Hepatocyte (in vitro differentiated cells): ENCODE measurements around the gene RAG1. TPM values are rescaled to one million over a fixed set of nuclear protein-coding genes. Genes with fewer than 3 reads are reported as not detected.

Experiments
- DNase-seq: peaks from one replicate; pipeline ENCODE4 v3.0.0-alpha.2; 2016; ENCODE audit warnings: low spot score
- H2AFZ ChIP-seq: fragments of 200-600 bp; sonication (generic); 2 replicates; pipeline ENCODE4 v1.6.0; 2016; ENCODE audit warnings: antibody characterized with exemption, mild to moderate bottlenecking
- H3K27ac ChIP-seq: fragments of 200-600 bp; sonication (generic); 2 replicates; pipeline ENCODE4 v1.5.1; 2016; ENCODE audit warnings: mild to moderate bottlenecking
- H3K27me3 ChIP-seq: fragments of 200-600 bp; sonication (generic); 2 replicates; pipeline ENCODE4 v1.6.1; 2016
- H3K36me3 ChIP-seq: fragments of 200-600 bp; sonication (generic); replicated peaks from 2 replicates; pipeline ENCODE4 v1.5.1; 2016; ENCODE audit warnings: low read depth; ENCODE audit not compliant: insufficient read depth
- H3K4me1 ChIP-seq: fragments of 200-600 bp; sonication (generic); 2 replicates; pipeline ENCODE4 v1.5.1; 2016; ENCODE audit warnings: mild to moderate bottlenecking, moderate library complexity; ENCODE audit not compliant: insufficient read depth
- H3K4me2 ChIP-seq: fragments of 200-600 bp; sonication (generic); 2 replicates; pipeline ENCODE4 v1.6.0; 2016
- H3K4me3 ChIP-seq: fragments of 200-600 bp; sonication (generic); 2 replicates; pipeline ENCODE4 v1.5.1; 2016; ENCODE audit warnings: mild to moderate bottlenecking
- H3K79me2 ChIP-seq: fragments of 200-600 bp; sonication (generic); 2 replicates; pipeline ENCODE4 v1.6.0; 2017; ENCODE audit warnings: mild to moderate bottlenecking
- H3K9me2 ChIP-seq: fragments of 200-600 bp; sonication (generic); replicated peaks from 2 replicates; pipeline ENCODE4 v1.6.0; 2017; ENCODE audit warnings: mild to moderate bottlenecking; ENCODE audit not compliant: insufficient read depth
- H3K9me3 ChIP-seq: fragments of 200-600 bp; sonication (generic); 2 replicates; pipeline ENCODE4 v1.5.1; 2016; ENCODE audit warnings: low read depth, mild to moderate bottlenecking
- H4K20me1 ChIP-seq: fragments of 200-600 bp; sonication (generic); 2 replicates; pipeline ENCODE4 v1.6.0; 2016; ENCODE audit warnings: mild to moderate bottlenecking; ENCODE audit not compliant: insufficient read depth, poor library complexity, severe bottlenecking
- EZH2 ChIP-seq: fragments of 200-600 bp; sonication (generic); IDR thresholded peaks from 2 replicates; pipeline ENCODE4 v1.6.1; 2016; ENCODE audit warnings: antibody characterized with exemption, mild to moderate bottlenecking, borderline replicate concordance
- EZH2phosphoT487 ChIP-seq: fragments of 200-600 bp; sonication (generic); IDR thresholded peaks from one replicate; pipeline ENCODE4 v1.6.1; 2018; ENCODE audit warnings: antibody characterized with exemption, mild to moderate bottlenecking, low read depth, moderate library complexity; ENCODE audit not compliant: unreplicated experiment, severe bottlenecking
- WGBS: methylation state at CpG from one replicate; pipeline ENCODE4 v1.1.6; 2016; ENCODE audit warnings: low lambda C conversion rate; ENCODE audit errors: missing lambda C conversion rate; 5-methylcytosine and 5-hydroxymethylcytosine counted together
- polyA plus RNA-seq: library from polyadenylated mRNA; unstranded; fragments of >200 nt; fragmentation: Nextera tagmentation; extraction: Ambion mirVana; gene quantifications from 2 replicates; pipeline ENCODE4 v1.2.1, GENCODE V29; 2016
- total RNA-seq: library from RNA; depleted of rRNA; stranded (reverse); fragments of >200 nt; gene quantifications from 2 replicates; pipeline ENCODE4 v1.2.3, GENCODE V29; 2014
- TF ChIP-seq, protein P1 (sequence below): fragments of 200-600 bp; sonication (generic); IDR thresholded peaks from 2 replicates; pipeline ENCODE4 v1.5.1; 2016; ENCODE audit warnings: antibody characterized with exemption, mild to moderate bottlenecking; ENCODE audit not compliant: poor library complexity

The RAG1 gene
- total and polyA plus RNA-seq, 2 experiments from 2014 or later = 1.0 to 1.5 TPM

DNA sequence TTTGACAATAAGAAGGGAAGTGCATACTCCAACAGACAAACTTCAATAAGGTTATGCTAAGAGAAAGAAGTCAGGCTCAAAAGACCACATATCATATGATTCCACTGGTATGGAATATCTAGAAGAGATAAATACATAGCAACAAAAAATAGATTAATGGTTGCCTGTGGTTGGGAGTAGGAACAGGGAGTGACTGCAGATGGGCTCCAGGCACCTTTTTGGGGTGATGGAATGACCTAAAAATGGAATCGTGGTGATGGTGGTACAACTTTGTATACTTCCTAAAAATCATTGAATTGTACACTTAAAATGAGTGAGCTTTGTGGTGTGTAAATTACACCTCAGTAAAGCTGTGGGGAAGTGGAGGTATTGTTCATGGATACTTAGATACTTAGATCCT lies 59.2 kb downstream of the RAG1 start:
- Histone ChIP-seq H2AFZ (no peak overlapping the region), H3K27ac (no peak overlapping the region), H3K36me3 (no peaks in the 10 kb centered on the region), H3K4me3 (no peak overlapping the region), H4K20me1 (no peaks in the 10 kb centered on the region), H3K27me3 (no peaks in the 10 kb centered on the region), H3K9me2 (no peaks in the 10 kb centered on the region), H3K4me2 (no peak overlapping the region), H3K79me2 (no peaks in the 10 kb centered on the region), H3K9me3 (no peaks in the 10 kb centered on the region), H3K4me1 (no peaks in the 10 kb centered on the region)
- DNase-seq = no peak
- 100% methylated on average over 1 of the region's 1 CpG for WGBS
- TF ChIP-seq EZH2phosphoT487 (no peak), EZH2 (no peak)
- TF ChIP-seq, protein P1, sequence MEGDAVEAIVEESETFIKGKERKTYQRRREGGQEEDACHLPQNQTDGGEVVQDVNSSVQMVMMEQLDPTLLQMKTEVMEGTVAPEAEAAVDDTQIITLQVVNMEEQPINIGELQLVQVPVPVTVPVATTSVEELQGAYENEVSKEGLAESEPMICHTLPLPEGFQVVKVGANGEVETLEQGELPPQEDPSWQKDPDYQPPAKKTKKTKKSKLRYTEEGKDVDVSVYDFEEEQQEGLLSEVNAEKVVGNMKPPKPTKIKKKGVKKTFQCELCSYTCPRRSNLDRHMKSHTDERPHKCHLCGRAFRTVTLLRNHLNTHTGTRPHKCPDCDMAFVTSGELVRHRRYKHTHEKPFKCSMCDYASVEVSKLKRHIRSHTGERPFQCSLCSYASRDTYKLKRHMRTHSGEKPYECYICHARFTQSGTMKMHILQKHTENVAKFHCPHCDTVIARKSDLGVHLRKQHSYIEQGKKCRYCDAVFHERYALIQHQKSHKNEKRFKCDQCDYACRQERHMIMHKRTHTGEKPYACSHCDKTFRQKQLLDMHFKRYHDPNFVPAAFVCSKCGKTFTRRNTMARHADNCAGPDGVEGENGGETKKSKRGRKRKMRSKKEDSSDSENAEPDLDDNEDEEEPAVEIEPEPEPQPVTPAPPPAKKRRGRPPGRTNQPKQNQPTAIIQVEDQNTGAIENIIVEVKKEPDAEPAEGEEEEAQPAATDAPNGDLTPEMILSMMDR = no peak

DNA sequence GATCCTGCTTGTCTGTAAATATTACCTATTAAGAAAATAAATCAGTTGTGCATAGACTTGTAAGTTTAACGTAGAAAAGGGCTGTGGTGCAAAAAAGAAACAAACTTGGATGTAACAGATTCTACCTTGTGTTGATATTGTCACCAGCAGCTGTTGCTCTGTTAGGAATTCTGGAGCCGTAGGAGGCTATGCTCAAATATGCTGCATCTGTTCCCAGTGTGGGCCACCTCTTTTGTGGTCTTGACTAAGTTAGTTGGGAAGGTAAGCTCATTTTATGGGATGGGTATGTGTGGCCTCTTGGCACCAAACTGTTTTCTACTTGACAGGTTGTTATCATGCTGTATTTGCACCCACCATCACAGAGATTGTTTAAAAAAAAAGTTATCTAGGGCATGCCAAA lies 59.7 kb downstream of the RAG1 start:
- Histone ChIP-seq H3K4me3 (no peak overlapping the region), H3K79me2 (no peaks in the 10 kb centered on the region), H4K20me1 (no peaks in the 10 kb centered on the region), H3K4me2 (no peak overlapping the region), H3K4me1 (no peaks in the 10 kb centered on the region), H3K9me2 (no peaks in the 10 kb centered on the region), H3K27ac (no peak overlapping the region), H3K27me3 (no peaks in the 10 kb centered on the region), H3K36me3 (no peaks in the 10 kb centered on the region), H2AFZ (no peak overlapping the region), H3K9me3 (no peaks in the 10 kb centered on the region)
- WGBS = 89% methylated on average over 2 of the region's 2 CpGs
- no peak for DNase-seq
- TF ChIP-seq EZH2 (no peak), EZH2phosphoT487 (no peak)
- TF ChIP-seq, protein P1 = no peak

DNA sequence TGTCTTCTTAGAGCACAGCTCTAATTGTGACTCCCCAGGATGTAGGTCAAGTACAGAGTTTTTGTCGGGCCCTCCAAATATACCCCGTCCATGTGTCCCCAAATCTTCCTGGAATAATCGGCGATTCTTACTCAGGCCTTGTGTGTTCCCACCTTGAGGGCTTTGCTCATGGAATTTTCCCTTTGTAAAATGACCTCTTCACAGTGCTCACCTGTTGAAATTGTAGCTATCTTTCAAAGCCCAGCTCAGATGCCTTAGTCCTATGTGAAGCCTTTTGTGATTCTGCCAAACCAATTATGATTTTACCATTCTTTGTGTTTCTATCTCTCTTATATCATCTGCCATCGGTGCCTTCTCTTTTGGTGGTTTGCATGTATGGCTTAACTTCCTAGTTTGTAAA lies 60.3 kb downstream of the RAG1 start:
- no peak overlapping the region for H3K27ac ChIP-seq
- H2AFZ ChIP-seq = no peak overlapping the region
- no peaks in the 10 kb centered on the region for H3K36me3 ChIP-seq
- no peaks in the 10 kb centered on the region for H3K27me3 ChIP-seq
- no peaks in the 10 kb centered on the region for H3K9me2 ChIP-seq
- H3K4me3 ChIP-seq = no peak overlapping the region
- DNase-seq = no peak
- H3K79me2 ChIP-seq = no peaks in the 10 kb centered on the region
- 91% methylated on average over 5 of the region's 5 CpGs for WGBS
- no peaks in the 10 kb centered on the region for H3K4me1 ChIP-seq
- no peak for TF ChIP-seq EZH2phosphoT487
- TF ChIP-seq, protein P1 = no peak
- TF ChIP-seq EZH2 = no peak
- H3K4me2 ChIP-seq = no peak overlapping the region
- no peaks in the 10 kb centered on the region for H3K9me3 ChIP-seq
- no peaks in the 10 kb centered on the region for H4K20me1 ChIP-seq

DNA sequence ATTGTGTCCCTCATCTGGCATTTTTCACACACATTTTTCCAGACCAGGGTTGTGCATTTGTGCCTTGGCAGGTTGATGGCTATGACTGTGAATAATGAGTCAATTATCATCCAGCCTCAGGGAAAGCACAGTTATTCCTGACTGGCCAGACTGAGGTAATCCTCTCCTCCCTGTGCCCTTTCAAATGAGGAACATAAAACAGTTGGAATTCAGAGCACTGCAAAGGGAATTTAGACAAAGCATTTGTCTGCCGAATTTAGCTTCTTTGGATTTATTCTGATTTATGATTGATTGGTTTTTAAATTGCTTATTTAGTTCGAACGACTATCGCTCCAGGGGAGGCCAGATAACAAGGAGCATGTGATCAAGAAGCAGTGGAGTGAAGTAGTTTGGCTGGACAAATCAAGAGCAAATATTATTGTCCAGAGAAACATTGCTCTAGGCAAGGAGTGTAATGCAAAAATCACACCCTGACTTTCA lies 61.0 kb downstream of the RAG1 start:
- no peak overlapping the region for H3K4me3 ChIP-seq
- no peak overlapping the region for H2AFZ ChIP-seq
- no peak overlapping the region for H3K27ac ChIP-seq
- WGBS = 48% methylated on average over 4 of the region's 4 CpGs
- no peaks in the 10 kb centered on the region for H3K36me3 ChIP-seq
- H3K9me2 ChIP-seq = no peaks in the 10 kb centered on the region
- no peaks in the 10 kb centered on the region for H4K20me1 ChIP-seq
- no peak overlapping the region for H3K4me2 ChIP-seq
- H3K79me2 ChIP-seq = no peaks in the 10 kb centered on the region
- H3K27me3 ChIP-seq = no peaks in the 10 kb centered on the region
- H3K9me3 ChIP-seq = no peaks in the 10 kb centered on the region
- no peak for DNase-seq
- TF ChIP-seq, protein P1 = no peak
- TF ChIP-seq EZH2phosphoT487 (no peak), EZH2 (no peak)
- H3K4me1 ChIP-seq = no peaks in the 10 kb centered on the region
